GM19193 (cell line): Measurements from ENCODE around the gene FAM209A.

ENCODE experiments used
- POLR2A ChIP-seq: IDR thresholded peaks from 4 replicates; pipeline ENCODE4 v1.6.1; 2011; ENCODE audit not compliant: insufficient read depth, insufficient read length; ENCODE audit errors: extremely low read depth

FAM209A gene

GRCh38 chr20:56573986-56574385, 49.4 kb downstream of the FAM209A start:
- TF ChIP-seq POLR2A: no peak

GRCh38 chr20:56574531-56575142, 50.1 kb downstream of the FAM209A start:
- TF ChIP-seq POLR2A: no peak

GRCh38 chr20:56575157-56575556, 50.6 kb downstream of the FAM209A start:
- TF ChIP-seq POLR2A: no peak
